Hematopoietic multipotent progenitor cell treated with erythropoietin and hydrocortisone succinate and interleukin-3 and kit ligand, for 17 days (in vitro differentiated cells): ENCODE results near the gene UNC5B.

ENCODE experiments used
- DNase-seq: peaks from one replicate; pipeline ENCODE4 v3.0.0-alpha.2; 2015; ENCODE audit warnings: low spot score

Gene UNC5B

DNA sequence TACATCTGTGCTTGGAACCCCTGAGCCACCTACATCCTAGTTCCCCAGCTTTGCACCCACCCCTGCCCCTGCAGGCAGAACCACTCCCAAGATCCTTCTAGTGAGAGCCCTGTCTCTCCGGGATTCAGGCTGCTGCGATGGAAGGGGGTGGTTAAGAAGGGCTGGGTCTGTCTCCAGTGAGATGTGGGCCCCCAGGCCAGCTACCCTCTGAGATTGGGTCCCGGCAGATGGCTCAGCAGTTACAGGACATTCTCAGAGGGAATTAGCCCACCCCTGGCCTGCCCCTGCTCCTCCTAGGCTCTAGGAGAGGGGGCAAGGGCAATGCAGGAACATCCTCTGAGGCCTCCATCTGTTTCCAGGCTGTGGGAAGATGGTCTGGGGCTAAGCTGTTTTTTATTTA lies 134.4 kb downstream of the UNC5B start:
- DNase-seq, result no peak

DNA sequence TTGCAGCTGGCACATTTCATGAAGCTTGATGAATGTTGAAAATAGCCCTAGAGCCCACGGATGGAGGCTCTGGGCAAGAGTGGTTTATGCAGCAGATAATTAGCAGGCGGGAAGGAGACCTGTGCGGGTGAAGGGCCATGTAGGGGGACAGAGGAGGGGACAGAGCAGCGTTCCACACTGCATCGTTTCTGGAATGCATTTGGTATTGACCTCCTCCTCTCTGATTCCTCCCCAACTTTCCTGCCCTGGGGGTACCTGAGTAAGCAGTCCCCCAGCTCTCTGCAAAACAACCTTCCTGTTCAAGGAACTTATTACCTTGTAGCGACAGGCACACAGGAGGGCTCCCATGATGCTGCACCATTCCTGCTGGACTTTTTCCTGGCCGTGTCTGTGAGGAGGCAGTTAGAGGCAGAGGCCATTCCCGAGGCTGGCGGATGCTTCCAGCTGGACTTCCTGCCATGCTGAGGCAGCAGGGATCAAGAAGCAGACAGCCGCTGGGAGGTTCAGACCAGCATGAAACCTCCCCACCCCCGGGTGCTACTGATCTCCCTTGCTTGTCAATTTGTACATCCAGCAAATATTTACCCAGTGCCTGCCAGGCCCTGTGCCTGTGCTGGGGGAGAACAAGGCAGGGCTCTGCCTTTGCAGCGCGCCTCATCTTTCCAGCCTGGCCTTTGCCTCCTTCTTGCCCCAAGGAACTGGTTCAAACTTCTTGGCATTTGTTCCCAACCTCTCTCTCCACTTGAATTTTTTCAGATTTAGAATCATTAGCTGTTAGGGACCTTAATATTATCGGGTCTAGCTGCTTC lies 135.4 kb downstream of the UNC5B start:
- DNase-seq, result no peak

DNA sequence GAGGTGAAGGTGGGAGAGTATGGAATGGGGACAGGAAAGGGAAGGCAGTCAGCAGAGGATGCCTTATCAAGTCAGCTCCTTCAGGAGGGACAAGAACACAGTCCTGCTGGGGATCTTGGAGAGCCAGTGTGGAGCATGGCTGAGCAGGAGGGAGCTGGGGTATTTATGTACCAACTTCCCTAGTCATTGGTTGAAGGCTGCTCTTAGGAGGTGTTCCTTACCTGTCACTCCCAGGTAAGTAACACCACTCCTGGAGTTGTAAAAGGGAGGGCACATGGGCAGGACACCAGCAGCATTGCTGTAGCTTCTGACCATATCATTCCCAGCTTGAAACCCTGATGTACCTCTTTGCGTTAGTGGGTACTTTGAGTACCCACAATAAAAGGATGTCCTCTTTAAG lies 136.5 kb downstream of the UNC5B start:
- DNase-seq, result no peak

DNA sequence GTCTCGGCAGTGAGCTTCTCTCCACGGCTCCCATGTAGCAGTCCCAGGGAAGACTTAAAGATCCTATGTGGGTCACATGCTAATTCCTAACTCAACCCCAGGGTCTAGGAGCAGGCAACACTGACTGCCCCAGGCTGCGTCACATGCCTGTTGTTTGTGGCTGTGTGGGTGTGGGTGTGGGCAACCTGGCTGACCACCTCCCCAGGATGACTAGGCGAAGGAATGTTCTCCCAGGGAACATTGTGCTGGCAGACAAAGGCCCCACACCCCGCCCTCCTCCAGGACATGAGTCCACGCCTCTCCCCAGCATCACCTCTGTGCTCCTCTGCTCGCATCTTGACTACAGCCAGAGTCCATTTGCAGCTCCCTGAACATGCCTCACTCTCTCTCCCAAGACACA lies 137.0 kb downstream of the UNC5B start:
- no peak for DNase-seq

DNA sequence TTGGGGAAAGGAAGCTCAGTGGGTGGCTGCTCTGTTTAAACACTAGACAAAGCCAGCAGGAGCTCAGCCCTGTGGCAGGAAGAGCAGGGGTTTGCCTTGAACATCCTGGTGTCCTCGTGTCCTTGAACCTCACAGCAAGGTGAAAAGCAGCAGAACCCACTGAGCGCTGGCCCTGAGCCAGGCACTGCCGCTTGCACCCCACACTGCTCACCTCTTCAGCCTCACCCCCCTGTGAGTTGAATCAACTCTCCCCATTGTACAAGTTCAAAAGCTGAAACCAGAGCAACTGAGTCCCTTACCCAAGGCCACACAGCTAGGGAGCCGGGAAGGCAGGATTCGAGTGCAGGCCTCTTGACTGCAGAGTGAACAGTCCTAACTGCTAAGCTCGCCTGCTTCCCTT lies 138.7 kb downstream of the UNC5B start:
- DNase-seq, result no peak

DNA sequence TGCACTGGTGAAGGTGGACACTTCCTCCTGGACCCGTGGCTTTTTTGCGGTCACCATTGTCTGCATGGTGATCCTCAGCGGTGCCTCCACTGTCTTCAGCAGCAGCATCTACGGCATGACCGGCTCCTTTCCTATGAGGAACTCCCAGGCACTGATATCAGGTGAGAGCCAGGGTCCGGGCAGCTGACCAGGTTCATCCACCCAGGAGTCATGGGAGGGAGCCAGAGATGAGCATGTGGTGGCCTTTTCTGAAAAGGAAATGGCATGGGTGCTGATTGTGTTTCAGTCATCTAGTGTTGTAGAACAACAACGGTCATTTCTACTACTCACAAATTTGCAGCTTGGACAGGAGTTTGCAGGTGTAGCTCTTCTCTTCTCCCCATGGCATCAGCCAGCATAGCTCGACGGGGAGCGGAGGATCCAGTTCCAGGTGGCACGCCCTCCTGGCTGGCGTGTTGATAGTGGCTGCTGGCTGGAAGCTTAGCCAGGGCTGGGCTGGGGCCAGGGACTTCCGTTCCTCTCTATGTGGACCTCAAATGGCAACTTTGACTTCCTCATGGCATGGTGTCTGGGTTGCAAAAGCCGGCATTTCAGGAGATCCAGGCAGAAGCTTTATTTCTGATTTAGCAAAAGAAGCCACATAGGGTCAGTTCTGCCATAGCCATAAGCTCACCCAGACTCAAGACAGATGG lies 139.4 kb downstream of the UNC5B start:
- no peak for DNase-seq
